Heart left ventricle (tissue), 16 donors: ENCODE measurements around the gene MICAL1. TPM values are rescaled to one million over a fixed set of nuclear protein-coding genes. Genes with fewer than 3 reads are reported as not detected.

Source experiments
- ATAC-seq, 4 donors: fragments of 200-7000 bp; cut with Tn5 transposase; one replicate each; pipeline ENCODE4 v1.9.1; 2020 to 2022; ENCODE audit warnings: moderate library complexity in 4 of 4, mild to moderate bottlenecking in 3 of 4, moderate number of reproducible peaks in 1 of 4
- DNase-seq, 5 donors: peaks; one replicate each; pipeline ENCODE4 v3.0.0-alpha.2; 2020
- H3K27ac ChIP-seq, 12 donors: fragments of 200-600 bp; sonication (generic) in 4 of 12; one replicate each; pipeline versions ENCODE4 v1.5.0 to v1.8.0; 2016 to 2022; ENCODE audit warnings: mild to moderate bottlenecking in 2 of 12
- H3K27me3 ChIP-seq, 9 donors: fragments of 200-600 bp; sonication (generic) in 2 of 9; one replicate each; pipeline versions ENCODE4 v1.5.1 to v1.8.0; 2016 to 2022; ENCODE audit warnings: mild to moderate bottlenecking in 3 of 9
- H3K36me3 ChIP-seq, 9 donors: fragments of 200-600 bp; sonication (generic) in 2 of 9; one replicate each; pipeline versions ENCODE4 v1.5.0 to v1.8.0; 2018 to 2022; ENCODE audit warnings: mild to moderate bottlenecking in 2 of 9
- H3K4me1 ChIP-seq, 12 donors: fragments of 200-600 bp; sonication (generic) in 4 of 12; one replicate each; pipeline versions ENCODE4 v1.5.0 to v1.8.0; 2016 to 2022; ENCODE audit warnings: mild to moderate bottlenecking in 3 of 12
- H3K4me3 ChIP-seq, 12 donors: fragments of 200-600 bp; sonication (generic) in 4 of 12; one replicate each; pipeline versions ENCODE4 v1.5.0 to v1.8.0; 2017 to 2022; ENCODE audit warnings: mild to moderate bottlenecking in 9 of 12, moderate library complexity in 4 of 12
- H3K9me3 ChIP-seq, 12 donors: fragments of 200-600 bp; sonication (generic) in 4 of 12; one replicate each; pipeline versions ENCODE4 v1.5.0 to v1.8.0; 2016 to 2022; ENCODE audit warnings: mild to moderate bottlenecking in 1 of 12
- POLR2A ChIP-seq, 2 donors: fragments of 450-650 bp; IDR thresholded peaks; one replicate each; pipeline ENCODE4 v1.6.1; 2017; ENCODE audit warnings: antibody characterized with exemption in 2 of 2, mild to moderate bottlenecking in 2 of 2, moderate library complexity in 2 of 2
- WGBS, 4 donors: extraction: QIAGEN DNeasy Blood & Tissue Kit in 2 of 4; methylation state at CpG; one replicate each; pipeline versions ENCODE4 v1.1.5 to v1.1.7; 2013 to 2018; 5-methylcytosine and 5-hydroxymethylcytosine counted together
- intact Hi-C, 10 donors: fragments of 100-400 bp; cut with DNase I; formaldehyde crosslinking; loops; one replicate each; pipeline versions ENCODE4 v1.11.1 to v1.14.2; 2022
- polyA plus RNA-seq, 2 donors: library from polyadenylated mRNA; stranded (reverse); fragments of 200-250 nt; gene quantifications; one replicate each; pipeline ENCODE4 v1.2.3, GENCODE V29; 2013
- total RNA-seq, 9 donors: library from RNA; depleted of rRNA in 2 of 9; stranded (reverse); fragments of >200 nt in 2 of 9; fragmentation: NEBNext Ultra II Directional in 3 of 9; extraction: Animal tissue kit (Norgen Biotek cat#: 25700) in 3 of 9; gene quantifications; one replicate each; pipeline versions ENCODE4 v1.1.0 to v1.2.4, GENCODE V29; 2016 to 2023
- TF ChIP-seq, protein P1 (sequence below), 12 donors: fragments of 200-600 bp; sonication (generic) in 4 of 12; IDR thresholded peaks; one replicate each; pipeline versions ENCODE4 v1.5.0 to v1.8.0; 2018 to 2022; ENCODE audit warnings: antibody characterized with exemption in 12 of 12, mild to moderate bottlenecking in 5 of 12
- donor health status: ischemic (EF 13 %, LVEDD 7.1; RV severe dilation, severe dysfunction).
- donor health status: healthy with polysubstance abuse.
- donor health status: DM: no; HTN: yes; CAD: no.
- donor health status: DM: no; HTN: no; CAD: no.
- donor health status: ischemic (EF 25% LVEDD 6.9; RV normal size, moderate dysfunction).
- donor health status: ischemic (EF 25% LVEDD 5.7; RV mildly dilated, moderate dysfunction).
- donor health status: healthy.
- donor health status: DM: yes; HTN: yes; CAD: no.
- donor health status: ischemic (EF 35%, LVEDD 5.7; RV mildly dilated, moderate dysfunction).
- donor health status: nonischemic (EF 11% LVEDD 7.7; RV severe dilation, severe dysfunction).
- donor health status: DM: yes; HTN: yes; CAD: no.
- donor health status: PGD.
- donor health status: ischemic (EF 29% LVEDD 5.4; RV normal size, mild dysfunction).
- donor health status: nonischemic (EF 23%, LVEDD 6.1; RV moderate dilation, normal function).

MICAL1 gene
- total and polyA plus RNA-seq, 11 donors = 4.5 to 21.9 (median 6.4) TPM

DNA sequence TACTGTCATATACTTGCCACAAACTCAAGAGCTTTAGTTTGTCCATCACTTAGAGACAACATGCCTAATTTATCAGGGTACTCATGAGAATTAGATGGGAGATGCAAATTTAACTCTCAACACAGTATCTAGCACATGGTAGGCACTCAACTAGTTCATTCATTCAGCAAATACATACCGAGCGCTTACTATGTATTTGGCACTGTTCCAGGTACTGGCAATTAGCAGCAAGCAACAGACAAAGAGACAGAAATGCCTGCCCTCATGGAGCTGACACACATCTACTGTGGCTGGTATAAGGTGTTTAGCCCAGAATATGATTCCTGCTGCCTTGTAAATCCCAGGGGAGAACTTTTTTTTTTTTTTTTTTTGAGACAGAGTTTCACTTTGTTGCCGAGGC, 4.8 kb downstream of the MICAL1 start:
- Histone ChIP-seq H3K4me3 (no peak overlapping the region), H3K27ac (no peak overlapping the region), H3K27me3 (no peaks in the 10 kb centered on the region), H3K36me3 (peaks cover 0 to 40% (median 12%) of the 10 kb centered on the region in 9 donors), H3K9me3 (no peaks in the 10 kb centered on the region), H3K4me1 (peaks cover 0 to 24% (median 10%) of the 10 kb centered on the region in 12 donors)
- 72 to 85% (median 83%) methylated on average over 3 of the region's 3 CpGs for WGBS, 4 donors
- TF ChIP-seq POLR2A (IDR thresholded peaks at IDR 0.05) = no peak
- TF ChIP-seq, protein P1, sequence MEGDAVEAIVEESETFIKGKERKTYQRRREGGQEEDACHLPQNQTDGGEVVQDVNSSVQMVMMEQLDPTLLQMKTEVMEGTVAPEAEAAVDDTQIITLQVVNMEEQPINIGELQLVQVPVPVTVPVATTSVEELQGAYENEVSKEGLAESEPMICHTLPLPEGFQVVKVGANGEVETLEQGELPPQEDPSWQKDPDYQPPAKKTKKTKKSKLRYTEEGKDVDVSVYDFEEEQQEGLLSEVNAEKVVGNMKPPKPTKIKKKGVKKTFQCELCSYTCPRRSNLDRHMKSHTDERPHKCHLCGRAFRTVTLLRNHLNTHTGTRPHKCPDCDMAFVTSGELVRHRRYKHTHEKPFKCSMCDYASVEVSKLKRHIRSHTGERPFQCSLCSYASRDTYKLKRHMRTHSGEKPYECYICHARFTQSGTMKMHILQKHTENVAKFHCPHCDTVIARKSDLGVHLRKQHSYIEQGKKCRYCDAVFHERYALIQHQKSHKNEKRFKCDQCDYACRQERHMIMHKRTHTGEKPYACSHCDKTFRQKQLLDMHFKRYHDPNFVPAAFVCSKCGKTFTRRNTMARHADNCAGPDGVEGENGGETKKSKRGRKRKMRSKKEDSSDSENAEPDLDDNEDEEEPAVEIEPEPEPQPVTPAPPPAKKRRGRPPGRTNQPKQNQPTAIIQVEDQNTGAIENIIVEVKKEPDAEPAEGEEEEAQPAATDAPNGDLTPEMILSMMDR (IDR thresholded peaks at IDR 0.05) = no peak
- intact Hi-C loops = loop anchor here in 2 of 10 donors (10.0 kb wide), 1 partner anchor 66 kb away; the partner anchor contains the start of gene CD164 (in 2 of the 2)
- DNase-seq (no peak), ATAC-seq (no peak)

DNA sequence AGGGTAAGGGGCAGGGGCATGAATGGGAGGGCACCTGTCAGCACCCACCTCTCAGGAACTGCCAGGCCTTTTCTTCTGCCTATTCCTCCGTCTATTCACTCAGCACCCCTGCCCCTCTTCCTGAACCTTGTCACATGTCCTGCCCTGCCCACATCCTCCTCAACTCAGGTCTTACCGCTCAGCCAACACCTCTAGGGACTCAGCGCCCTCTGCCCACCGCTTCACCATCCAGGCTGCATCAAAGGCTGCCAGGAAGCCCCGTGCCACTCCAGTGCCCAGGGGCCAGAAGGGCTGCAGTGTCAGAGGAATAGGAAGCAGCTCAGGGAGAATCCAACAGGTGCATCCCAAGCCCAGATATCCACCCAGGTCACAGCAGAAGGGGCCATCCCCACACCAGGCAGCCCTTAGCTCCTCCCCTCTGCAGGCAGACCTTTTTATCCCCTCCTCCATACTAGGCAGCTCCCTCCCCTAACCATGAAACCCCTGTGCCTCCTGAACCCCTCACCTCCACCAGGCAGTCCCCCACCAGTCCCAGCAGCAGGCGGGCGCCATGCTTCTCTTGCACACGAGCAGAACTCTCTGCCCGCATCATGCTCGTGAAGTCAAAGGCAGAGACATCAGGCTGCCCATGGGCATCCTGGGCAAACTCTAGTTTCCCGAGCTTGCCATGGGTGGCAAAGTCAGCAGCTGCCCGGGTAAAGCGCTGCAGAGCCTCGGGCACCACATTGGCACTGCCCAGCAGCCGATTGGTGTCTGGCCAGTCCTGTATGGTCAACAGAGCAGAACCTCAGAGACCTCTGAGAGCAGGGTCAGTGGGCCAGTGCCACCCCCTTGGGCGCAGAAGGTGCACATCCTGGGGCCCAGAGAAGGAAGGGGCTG, 5.5 kb downstream of the MICAL1 start:
- Histone ChIP-seq H3K27ac (no peak overlapping the region), H3K4me1 (peaks cover 0 to 24% (median 7%) of the 10 kb centered on the region in 12 donors), H3K4me3 (no peak overlapping the region), H3K36me3 (peaks cover 0 to 47% (median 17%) of the 10 kb centered on the region in 9 donors), H3K9me3 (no peaks in the 10 kb centered on the region), H3K27me3 (no peaks in the 10 kb centered on the region)
- ATAC-seq (no peak), DNase-seq (no peak)
- 87 to 91% (median 87%) methylated on average over 14 to 16 of the region's 16 CpGs for WGBS, 4 donors
- intact Hi-C loops = loop anchor here in 2 of 10 donors (10.0 kb wide), 1 partner anchor 65 kb away; the partner anchor contains the start of gene CD164 (in 2 of the 2)
- TF ChIP-seq, protein P1 (IDR thresholded peaks at IDR 0.05) = no peak

DNA sequence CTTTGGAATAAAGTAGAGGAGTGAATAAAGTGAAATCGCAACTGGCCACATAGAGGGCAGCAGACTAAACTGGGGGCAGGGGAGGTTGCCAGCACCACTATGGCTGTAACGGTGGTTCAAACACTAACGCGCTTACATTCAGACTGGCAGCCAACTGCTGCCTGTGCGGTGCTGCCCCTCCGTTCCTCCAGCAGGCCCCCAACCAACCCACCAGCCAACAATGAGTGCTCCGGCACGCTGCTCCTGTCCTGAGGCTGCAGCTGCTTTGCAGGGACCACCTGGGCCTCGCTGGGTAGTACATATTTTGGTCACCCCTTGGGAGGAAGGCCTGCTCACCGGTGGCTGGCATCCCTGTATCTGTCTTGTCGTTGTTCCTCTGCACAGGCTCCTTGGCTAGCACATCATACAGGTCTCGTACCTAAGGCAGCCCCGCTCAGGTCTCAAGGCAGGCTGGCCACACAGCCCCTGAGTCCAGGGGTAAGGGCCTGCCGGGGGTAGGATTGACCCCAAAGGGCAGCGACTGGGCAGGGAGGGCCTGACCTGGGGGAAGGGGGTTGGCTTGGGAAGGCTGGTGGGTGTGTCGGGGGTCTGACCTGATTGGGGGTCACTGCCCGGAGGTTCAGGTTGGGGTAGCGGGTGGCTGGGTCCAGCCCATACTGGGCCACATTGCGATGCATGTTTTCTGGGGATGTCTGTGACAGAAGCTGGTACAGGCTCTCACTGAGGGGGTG, 6.3 kb downstream of the MICAL1 start:
- Histone ChIP-seq H3K36me3 (peaks cover 0 to 55% (median 24%) of the 10 kb centered on the region in 9 donors), H3K4me3 (no peak overlapping the region), H3K27me3 (no peaks in the 10 kb centered on the region), H3K4me1 (peaks cover 0 to 20% (median 5%) of the 10 kb centered on the region in 12 donors), H3K27ac (no peak overlapping the region), H3K9me3 (no peaks in the 10 kb centered on the region)
- DNase-seq (no peak), ATAC-seq (no peak)
- TF ChIP-seq POLR2A (IDR thresholded peaks at IDR 0.05) = no peak
- TF ChIP-seq, protein P1 (IDR thresholded peaks at IDR 0.05) = no peak
- 79 to 92% (median 89%) methylated on average over 7 to 19 of the region's 19 CpGs for WGBS, 4 donors
- intact Hi-C loops = no loop called here

DNA sequence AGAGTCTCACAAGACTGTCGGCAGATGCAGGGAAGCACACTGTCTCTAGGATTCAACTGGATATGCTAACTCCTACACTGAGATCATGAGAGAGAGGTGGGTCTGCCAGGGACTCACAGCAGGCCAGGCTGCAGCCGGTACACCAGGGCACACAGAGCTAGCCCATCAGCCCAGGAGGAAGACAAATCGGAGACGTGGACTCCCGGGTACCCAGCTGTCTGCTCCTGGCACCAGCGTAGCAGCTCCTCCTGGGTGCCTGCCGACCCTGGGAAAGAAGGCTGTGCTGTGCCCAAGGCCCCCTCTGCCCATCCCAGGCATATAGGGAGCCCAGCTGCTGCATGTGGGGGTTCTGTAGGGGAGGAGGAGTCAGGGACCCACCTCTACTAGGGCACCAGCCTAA, 7.0 kb downstream of the MICAL1 start:
- H3K4me1 ChIP-seq = peaks cover 0 to 14% (median 0%) of the 10 kb centered on the region in 12 donors
- no peak for TF ChIP-seq POLR2A (IDR thresholded peaks at IDR 0.05)
- TF ChIP-seq, protein P1 (IDR thresholded peaks at IDR 0.05) = no peak
- H3K27ac ChIP-seq = no peak overlapping the region
- ATAC-seq (no peak), DNase-seq (no peak)
- no peaks in the 10 kb centered on the region for H3K9me3 ChIP-seq
- H3K4me3 ChIP-seq = no peak overlapping the region
- WGBS, 4 donors = 74 to 82% (median 82%) methylated on average over 7 of the region's 7 CpGs
- peaks cover 0 to 61% (median 24%) of the 10 kb centered on the region in 9 donors for H3K36me3 ChIP-seq
- intact Hi-C loops = no loop called here
- no peaks in the 10 kb centered on the region for H3K27me3 ChIP-seq
